Gastrocnemius medialis (tissue), 4 donors: ENCODE measurements around the gene CLIP3. TPM values are rescaled to one million over a fixed set of nuclear protein-coding genes. Genes with fewer than 3 reads are reported as not detected.
"Not testable (repeated sequence)": the region's sequence is repeated elsewhere in the genome, so short reads cannot be mapped to it uniquely, and the experiment has no call there.

ENCODE experiments used
- ATAC-seq, 2 donors: fragments of 150-250 bp; one replicate each; pipeline ENCODE4 v1.9.1; 2016
- DNase-seq, 2 donors: peaks; one replicate each; pipeline ENCODE4 v3.0.0-alpha.2; 2019
- H3K27ac ChIP-seq, 4 donors: fragments of 200-600 bp; sonication (generic); 1 replicate in 1 of 4; 2 replicates in 3 of 4; pipeline ENCODE4 v1.5.1; 2016 to 2018; ENCODE audit warnings: mild to moderate bottlenecking in 2 of 4, moderate library complexity in 1 of 4
- H3K27me3 ChIP-seq, 3 donors: fragments of 200-600 bp; sonication (generic) in 2 of 3; 1 replicate in 1 of 3; 2 replicates in 2 of 3; pipeline versions ENCODE4 v1.5.1 to v1.6.0; 2016 to 2019; ENCODE audit warnings: mild to moderate bottlenecking in 1 of 3, moderate library complexity in 1 of 3
- H3K36me3 ChIP-seq, 2 donors: fragments of 200-600 bp; sonication (generic) in 1 of 2; one replicate each; pipeline ENCODE4 v1.5.1; 2017 to 2018
- H3K4me1 ChIP-seq, 2 donors: fragments of 200-600 bp; sonication (generic) in 1 of 2; one replicate each; pipeline ENCODE4 v1.5.1; 2016 to 2017; ENCODE audit warnings: mild to moderate bottlenecking in 2 of 2
- H3K4me3 ChIP-seq, 4 donors: fragments of 200-600 bp; sonication (generic) in 3 of 4; 1 replicate in 1 of 4; 2 replicates in 3 of 4; pipeline ENCODE4 v1.5.1; 2016 to 2019; ENCODE audit warnings: mild to moderate bottlenecking in 2 of 4
- H3K9me3 ChIP-seq, 3 donors: fragments of 200-600 bp; sonication (generic) in 2 of 3; 1 replicate in 1 of 3; 2 replicates in 2 of 3; pipeline ENCODE4 v1.5.1; 2016 to 2019
- CTCF ChIP-seq, 5 experiments: fragments of 450-650 bp in 3 of 5; fragments of 200-600 bp in 2 of 5; sonication (generic) in 2 of 5; IDR thresholded peaks in 4 of 5; conservative IDR thresholded peaks in 1 of 5; 1 replicate in 4 of 5; 2 replicates in 1 of 5; pipeline ENCODE4 v1.5.1; 2016 to 2019; ENCODE audit warnings: antibody characterized with exemption in 5 of 5, mild to moderate bottlenecking in 3 of 5, moderate library complexity in 3 of 5
- POLR2A ChIP-seq, 2 donors: fragments of 450-650 bp; IDR thresholded peaks; one replicate each; pipeline ENCODE4 v1.6.1; 2017; ENCODE audit warnings: antibody characterized with exemption in 2 of 2, mild to moderate bottlenecking in 2 of 2, moderate library complexity in 2 of 2
- in situ Hi-C, 4 donors: fragments of 200-750 bp; cut with MboI; loops; one replicate each; pipeline versions ENCODE4 v1.15.0 to v1.8.0; 2017; ENCODE audit warnings: low sequenced_read_pairs in 4 of 4
- intact Hi-C: fragments of 100-400 bp; cut with DNase I; formaldehyde crosslinking; loops from one replicate; pipeline ENCODE4 v1.15.1; 2023; ENCODE audit warnings: low total_unique reads
- total RNA-seq, 4 donors: library from RNA; depleted of rRNA; stranded (reverse); fragments of >200 nt; gene quantifications; one replicate each; pipeline versions ENCODE4 v1.1.0 to v1.2.3, GENCODE V29; 2016

The CLIP3 gene
- total RNA-seq, 4 donors from 2014 or later: 0.61 to 3.2 (median 1.8) TPM

- Histone ChIP-seq H3K9me3 (no peaks in the 10 kb centered on the region), H3K36me3 (no peaks in the 10 kb centered on the region), H3K27ac (no peak overlapping the region), H3K4me3 (no peak overlapping the region), H3K4me1 (peaks cover 0 to 5% of the 10 kb centered on the region in 2 donors), H3K27me3 (peaks cover 24 to 40% (median 34%) of the 10 kb centered on the region in 3 donors)
- ATAC-seq: no peak
- no peak for TF ChIP-seq POLR2A (IDR thresholded peaks at IDR 0.05)
- no peak for TF ChIP-seq CTCF (IDR thresholded peaks at IDR 0.05 in 4 of 5, conservative IDR thresholded peaks at IDR 0.05 in 1 of 5)
- DNase-seq: no peak
- in situ Hi-C loops: no loop called here
- intact Hi-C loops: no loop called here
These were observed 49.5 kb downstream of the CLIP3 start for GRCh38 chr19:35983177-35983576.

- ATAC-seq, DNase-seq, intact Hi-C loops, H3K36me3 ChIP-seq, H3K4me1 ChIP-seq, in situ Hi-C loops, H3K4me3 ChIP-seq, H3K27ac ChIP-seq, H3K9me3 ChIP-seq: not testable (repeated sequence)
- peaks cover 6 to 23% (median 17%) of the 10 kb centered on the region in 3 donors for H3K27me3 ChIP-seq
These were observed 51.7 kb downstream of the CLIP3 start for GRCh38 chr19:35980997-35981396.

- in situ Hi-C loops: no loop called here
- Histone ChIP-seq H3K36me3 (no peaks in the 10 kb centered on the region), H3K27ac (no peak overlapping the region), H3K4me3 (no peak overlapping the region), H3K4me1 (no peaks in the 10 kb centered on the region), H3K9me3 (no peaks in the 10 kb centered on the region), H3K27me3 (peaks cover 6 to 10% (median 8%) of the 10 kb centered on the region in 3 donors)
- no peak for ATAC-seq
- intact Hi-C loops: no loop called here
- DNase-seq: no peak
- no peak for TF ChIP-seq CTCF (IDR thresholded peaks at IDR 0.05 in 4 of 5, conservative IDR thresholded peaks at IDR 0.05 in 1 of 5)
- TF ChIP-seq POLR2A (IDR thresholded peaks at IDR 0.05): no peak
These were observed 53.8 kb downstream of the CLIP3 start for GRCh38 chr19:35978832-35979365.

GRCh38 chr19:35978271-35978670 is 54.4 kb downstream of the CLIP3 start:
- H3K27ac ChIP-seq: no peak overlapping the region
- in situ Hi-C loops: no loop called here
- ATAC-seq: no peak
- peaks cover 6 to 10% (median 8%) of the 10 kb centered on the region in 3 donors for H3K27me3 ChIP-seq
- intact Hi-C loops: no loop called here
- H3K36me3 ChIP-seq: no peaks in the 10 kb centered on the region
- H3K4me1 ChIP-seq: no peaks in the 10 kb centered on the region
- H3K9me3 ChIP-seq: no peaks in the 10 kb centered on the region
- TF ChIP-seq POLR2A (IDR thresholded peaks at IDR 0.05) (no peak), CTCF (IDR thresholded peaks at IDR 0.05 in 4 of 5, conservative IDR thresholded peaks at IDR 0.05 in 1 of 5) (no peak)
- no peak overlapping the region for H3K4me3 ChIP-seq
- no peak for DNase-seq

- Histone ChIP-seq H3K27me3 (peaks cover 6 to 10% (median 8%) of the 10 kb centered on the region in 3 donors), H3K9me3 (no peaks in the 10 kb centered on the region), H3K4me1 (no peaks in the 10 kb centered on the region), H3K36me3 (no peaks in the 10 kb centered on the region), H3K4me3 (no peak overlapping the region), H3K27ac (no peak overlapping the region)
- ATAC-seq (no peak), DNase-seq (no peak)
- intact Hi-C loops: no loop called here
- TF ChIP-seq CTCF (IDR thresholded peaks at IDR 0.05 in 4 of 5, conservative IDR thresholded peaks at IDR 0.05 in 1 of 5) (no peak), POLR2A (IDR thresholded peaks at IDR 0.05) (no peak)
- in situ Hi-C loops: no loop called here
These were observed 55.0 kb downstream of the CLIP3 start for GRCh38 chr19:35977446-35978222.
